Activated CD4-positive, alpha-beta T cell treated with anti-CD3 and anti-CD28 coated beads for 4 hours (primary cell): ENCODE data around the gene TBC1D17.
A peak's percentile ranks its signal among the peaks of the same experiment; 100 is the strongest.
"Not testable (repeated sequence)": the region's sequence is repeated elsewhere in the genome, so short reads cannot be mapped to it uniquely, and the experiment has no call there.

Source experiments
- DNase-seq, 2 donors: peaks; one replicate each; pipeline ENCODE4 v3.0.0-alpha.2; 2020

The TBC1D17 gene

GRCh38 chr19:49924004-49924880, 46.7 kb downstream of the TBC1D17 start:
- no peak for DNase-seq

GRCh38 chr19:49924881-49925210, 47.3 kb downstream of the TBC1D17 start:
- not testable (repeated sequence) for DNase-seq

GRCh38 chr19:49925486-49925885, 48.0 kb downstream of the TBC1D17 start:
- DNase-seq = no peak

- DNase-seq = no peak
Observed at GRCh38 chr19:49926515-49926914, 49.0 kb downstream of the TBC1D17 start.

- DNase-seq = no peak
Observed at GRCh38 chr19:49927526-49928264, 50.2 kb downstream of the TBC1D17 start.

- peak; percentile 93 to 94 for DNase-seq
Observed at GRCh38 chr19:49929121-49929610, 51.7 kb downstream of the TBC1D17 start, which contains the start of the genes ATF5 and NUP62. Gene ATF5, plus strand, starts transcription at chr19:49929205. Its CDS starts 1,646 bp downstream, at chr19:49930851. Gene NUP62, minus strand, starts transcription at chr19:49929504. Its CDS starts 19,697 bp downstream, at chr19:49909807.

GRCh38 chr19:49929611-49930482, 52.3 kb downstream of the TBC1D17 start:
- peak; percentile 93 to 96 for DNase-seq

GRCh38 chr19:49930483-49931011, 53.0 kb downstream of the TBC1D17 start:
- no peak for DNase-seq

- no peak for DNase-seq
Observed at GRCh38 chr19:49931293-49932040, 54.0 kb downstream of the TBC1D17 start.

GRCh38 chr19:49932041-49932451, 54.5 kb downstream of the TBC1D17 start:
- no peak for DNase-seq

GRCh38 chr19:49932731-49933131, 55.2 kb downstream of the TBC1D17 start:
- peak in 1 of 2 donors; percentile 18 for DNase-seq

- no peak for DNase-seq
Observed at GRCh38 chr19:49933643-49934042, 56.1 kb downstream of the TBC1D17 start.

- DNase-seq = no peak
Observed at GRCh38 chr19:49936549-49936948, 59.0 kb downstream of the TBC1D17 start.

GRCh38 chr19:49937750-49938381, 60.4 kb downstream of the TBC1D17 start:
- DNase-seq = peak; percentile 72 to 79
